HG02678 (cell line): Measurements from ENCODE around the gene FOXB2.
"Not testable (repeated sequence)": the region's sequence is repeated elsewhere in the genome, so short reads cannot be mapped to it uniquely, and the experiment has no call there.

ENCODE experiments used
- ATAC-seq: cut with Tn5 transposase; IDR thresholded peaks from one replicate; pipeline ENCODE4 v1.9.1; 2021; ENCODE audit warnings: mild to moderate bottlenecking, moderate library complexity; ENCODE audit not compliant: unreplicated experiment

The FOXB2 gene

GRCh38 chr9:77016121-77016525 lies 3.3 kb upstream of the FOXB2 start:
- no peak for ATAC-seq

- ATAC-seq: no peak
Measured at GRCh38 chr9:77016526-77017504, 2.6 kb upstream of the FOXB2 start.

GRCh38 chr9:77017505-77017894 lies 2.0 kb upstream of the FOXB2 start:
- ATAC-seq: no peak

GRCh38 chr9:77018058-77018968 lies 1.1 kb upstream of the FOXB2 start:
- no peak for ATAC-seq

GRCh38 chr9:77018969-77019235 lies 553 bp upstream of the FOXB2 start:
- ATAC-seq: no peak

GRCh38 chr9:77019926-77020412 lies 514 bp downstream of the FOXB2 start:
- ATAC-seq: no peak

GRCh38 chr9:77020413-77021290 lies 1.2 kb downstream of the FOXB2 start:
- no peak for ATAC-seq

- ATAC-seq: no peak
Measured at GRCh38 chr9:77021291-77021894, 1.9 kb downstream of the FOXB2 start.

- ATAC-seq: no peak
Measured at GRCh38 chr9:77021922-77022782, 2.7 kb downstream of the FOXB2 start.

GRCh38 chr9:77022783-77023440 lies 3.5 kb downstream of the FOXB2 start:
- no peak for ATAC-seq

- no peak for ATAC-seq
Measured at GRCh38 chr9:77023726-77024125, 4.3 kb downstream of the FOXB2 start.

GRCh38 chr9:77024776-77025545 lies 5.5 kb downstream of the FOXB2 start:
- no peak for ATAC-seq

GRCh38 chr9:77028478-77028877 lies 9.0 kb downstream of the FOXB2 start:
- ATAC-seq: no peak

GRCh38 chr9:77030045-77030444 lies 10.6 kb downstream of the FOXB2 start:
- no peak for ATAC-seq

- ATAC-seq: no peak
Measured at GRCh38 chr9:77038281-77039036, 19.0 kb downstream of the FOXB2 start.

- no peak for ATAC-seq
Measured at GRCh38 chr9:77040340-77040739, 20.9 kb downstream of the FOXB2 start.

- not testable (repeated sequence) for ATAC-seq
Measured at GRCh38 chr9:77043743-77044142, 24.3 kb downstream of the FOXB2 start.
